GM18520 (cell line): ENCODE data around the gene ARNT2.

ENCODE experiments used
- ATAC-seq: cut with Tn5 transposase; IDR thresholded peaks from one replicate; pipeline ENCODE4 v1.9.1; 2021; ENCODE audit not compliant: unreplicated experiment

The ARNT2 gene

DNA sequence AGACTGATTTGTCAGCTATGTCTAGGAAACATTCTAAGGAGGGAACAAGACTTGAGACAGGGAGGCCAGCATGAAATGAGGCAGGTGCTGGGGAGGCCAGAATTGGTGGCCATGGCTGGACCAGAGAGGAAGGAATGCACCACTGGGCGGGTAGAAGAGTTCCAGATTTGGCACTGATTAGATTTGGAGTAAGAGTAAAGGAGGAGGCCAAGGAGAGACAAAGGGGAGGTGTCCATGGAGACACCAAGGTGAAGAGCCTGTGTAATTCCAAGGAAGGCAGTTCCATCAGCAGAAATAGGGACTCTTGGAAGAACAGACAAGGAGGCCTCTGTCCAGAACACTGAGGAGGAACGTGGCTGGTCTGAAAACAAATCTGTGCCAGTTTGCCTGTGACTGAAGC lies 1.8 kb downstream of the ARNT2 start:
- ATAC-seq: no peak

- ATAC-seq: no peak
Observed at GRCh38 chr15:80411788-80412288, 7.7 kb downstream of the ARNT2 start.

GRCh38 chr15:80414546-80415357 lies 10.6 kb downstream of the ARNT2 start:
- no peak for ATAC-seq

GRCh38 chr15:80415358-80415670 lies 11.1 kb downstream of the ARNT2 start:
- ATAC-seq: no peak

- ATAC-seq: no peak
Observed at GRCh38 chr15:80416702-80417101, 12.5 kb downstream of the ARNT2 start.

GRCh38 chr15:80418892-80419537 lies 14.8 kb downstream of the ARNT2 start:
- no peak for ATAC-seq

DNA sequence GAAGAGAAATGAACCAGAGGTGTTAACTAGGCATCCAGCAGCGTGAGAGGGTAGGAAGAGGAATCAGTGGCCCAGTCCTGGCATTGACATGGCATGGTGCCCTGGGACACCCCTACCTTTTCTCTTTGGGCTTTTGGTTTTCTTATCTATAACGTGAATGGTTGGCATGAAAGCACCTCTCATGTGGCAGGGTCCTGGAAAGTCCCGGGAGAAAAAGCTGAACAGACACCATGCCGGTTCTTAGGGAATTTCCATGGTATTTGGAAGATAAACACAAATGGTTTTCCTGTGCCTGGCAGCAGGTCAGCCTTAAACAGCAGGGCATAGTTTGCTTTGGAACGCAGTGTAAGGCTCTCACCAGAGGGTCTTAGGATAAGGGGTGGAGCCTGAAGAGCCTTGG lies 15.4 kb downstream of the ARNT2 start:
- no peak for ATAC-seq

GRCh38 chr15:80420658-80421057 lies 16.5 kb downstream of the ARNT2 start:
- ATAC-seq: no peak

DNA sequence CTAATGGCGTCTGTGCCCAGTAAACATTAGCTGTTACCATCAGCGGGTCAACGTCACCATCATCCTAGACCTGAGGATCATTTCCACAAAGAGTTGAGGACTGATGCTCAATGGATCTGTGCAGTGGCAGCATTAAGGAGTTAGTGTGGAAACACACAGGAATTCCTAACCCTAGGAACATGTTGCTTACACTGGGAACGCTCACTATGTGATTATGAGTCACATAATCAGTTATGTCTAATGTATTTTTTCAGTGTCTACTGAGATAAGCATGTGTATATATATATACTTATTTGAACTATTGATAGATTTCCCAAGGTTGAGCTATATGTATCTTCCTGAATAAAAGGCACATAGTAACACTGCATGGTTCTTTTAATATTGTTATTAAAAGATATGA lies 19.0 kb downstream of the ARNT2 start:
- ATAC-seq: no peak

DNA sequence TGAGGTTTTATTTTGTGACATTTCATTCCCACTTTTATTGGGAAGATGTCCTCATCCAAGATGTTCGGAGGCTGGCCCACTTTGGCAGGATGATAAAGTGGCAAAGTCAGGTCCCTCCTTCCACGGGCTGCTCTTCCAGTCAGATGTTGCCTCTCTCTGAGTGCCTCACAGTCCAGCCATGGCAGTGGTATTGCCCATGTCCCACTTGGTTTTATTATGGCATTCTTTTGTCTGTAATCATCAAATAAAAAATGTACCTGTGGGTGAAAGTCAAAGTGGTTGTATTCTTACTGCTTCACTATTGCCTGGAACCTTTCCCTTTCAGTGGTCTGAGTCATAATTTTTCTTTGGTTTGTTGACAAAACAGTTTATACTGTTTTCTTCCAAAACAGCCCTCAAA lies 20.2 kb downstream of the ARNT2 start:
- no peak for ATAC-seq

DNA sequence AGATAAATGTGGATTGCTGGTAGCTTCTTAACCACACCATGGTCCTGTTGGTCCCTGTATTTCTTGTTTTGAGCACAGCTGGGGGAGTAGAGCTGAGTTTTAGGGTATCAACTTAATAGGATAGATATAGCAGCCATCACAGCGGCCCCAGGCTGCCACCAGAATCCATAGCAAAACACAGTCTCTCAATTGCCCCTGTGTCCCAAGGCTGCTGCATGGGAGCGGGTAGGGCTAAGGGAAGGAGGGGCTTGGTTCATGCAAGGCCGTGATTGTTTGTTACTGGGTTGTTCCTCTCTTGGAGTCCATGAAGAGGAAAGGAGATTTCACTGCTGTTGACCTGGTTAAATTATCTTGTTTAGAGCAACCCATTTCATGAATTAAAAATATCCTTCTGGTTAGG lies 22.1 kb downstream of the ARNT2 start:
- no peak for ATAC-seq

- no peak for ATAC-seq
Observed at GRCh38 chr15:80429964-80430363, 25.8 kb downstream of the ARNT2 start.

- ATAC-seq: no peak
Observed at GRCh38 chr15:80431635-80432344, 27.6 kb downstream of the ARNT2 start.

DNA sequence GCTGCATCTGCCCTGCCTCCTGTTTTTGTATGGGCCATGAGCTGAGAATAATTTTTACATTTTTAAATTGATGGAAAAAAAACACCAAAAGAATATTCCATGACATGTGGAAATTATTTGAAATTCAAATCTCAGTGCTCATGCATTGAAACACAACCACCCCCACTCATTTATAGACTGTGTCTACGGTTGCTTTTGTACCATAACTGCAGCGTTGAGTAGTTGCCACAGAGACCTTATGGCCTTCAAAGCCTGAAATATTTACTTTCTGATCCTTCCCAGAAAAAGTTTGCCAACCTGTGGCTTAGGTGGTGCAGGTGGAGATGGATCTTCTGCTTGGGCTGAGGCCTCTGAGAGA lies 28.1 kb downstream of the ARNT2 start:
- no peak for ATAC-seq

- ATAC-seq: no peak
Observed at GRCh38 chr15:80433836-80434235, 29.7 kb downstream of the ARNT2 start.

DNA sequence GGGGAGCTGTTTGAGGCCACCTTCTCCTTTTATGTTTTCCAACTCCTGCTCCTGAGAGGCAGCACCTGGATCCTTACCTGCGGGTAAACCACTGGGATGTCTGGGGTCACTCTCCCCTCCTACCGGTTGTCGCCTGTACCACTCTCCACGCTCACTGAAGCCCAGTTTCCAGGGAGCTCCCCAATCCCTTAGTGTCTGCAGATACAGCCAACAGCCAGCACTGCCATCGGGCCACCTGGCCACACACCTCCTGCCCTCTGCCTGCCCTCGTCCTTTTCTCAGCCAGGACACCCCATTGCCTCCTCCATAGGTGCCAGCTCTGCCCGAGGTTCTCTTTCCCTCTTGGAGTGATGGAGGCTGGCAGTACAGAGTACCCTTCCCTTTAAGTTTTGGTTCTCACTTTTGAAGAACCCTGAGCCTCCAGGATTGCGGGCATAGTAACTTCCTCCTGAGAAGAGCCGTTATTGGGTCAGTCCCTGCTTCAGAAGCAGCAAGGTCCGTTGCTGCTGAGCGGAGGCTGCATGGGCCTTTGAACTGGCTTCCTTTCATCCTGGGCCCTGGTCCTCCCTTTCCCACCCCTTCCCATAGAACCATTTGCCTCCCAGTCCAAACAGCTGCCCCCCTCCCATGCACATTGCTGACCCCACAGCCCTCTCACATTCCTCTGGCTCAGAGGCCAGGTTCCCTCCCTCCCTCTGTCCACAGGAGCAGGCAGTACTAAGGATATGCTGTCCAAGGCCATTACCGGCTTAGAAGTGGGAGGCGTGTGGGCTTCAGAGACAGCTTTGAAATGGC lies 30.9 kb downstream of the ARNT2 start:
- ATAC-seq: no peak

DNA sequence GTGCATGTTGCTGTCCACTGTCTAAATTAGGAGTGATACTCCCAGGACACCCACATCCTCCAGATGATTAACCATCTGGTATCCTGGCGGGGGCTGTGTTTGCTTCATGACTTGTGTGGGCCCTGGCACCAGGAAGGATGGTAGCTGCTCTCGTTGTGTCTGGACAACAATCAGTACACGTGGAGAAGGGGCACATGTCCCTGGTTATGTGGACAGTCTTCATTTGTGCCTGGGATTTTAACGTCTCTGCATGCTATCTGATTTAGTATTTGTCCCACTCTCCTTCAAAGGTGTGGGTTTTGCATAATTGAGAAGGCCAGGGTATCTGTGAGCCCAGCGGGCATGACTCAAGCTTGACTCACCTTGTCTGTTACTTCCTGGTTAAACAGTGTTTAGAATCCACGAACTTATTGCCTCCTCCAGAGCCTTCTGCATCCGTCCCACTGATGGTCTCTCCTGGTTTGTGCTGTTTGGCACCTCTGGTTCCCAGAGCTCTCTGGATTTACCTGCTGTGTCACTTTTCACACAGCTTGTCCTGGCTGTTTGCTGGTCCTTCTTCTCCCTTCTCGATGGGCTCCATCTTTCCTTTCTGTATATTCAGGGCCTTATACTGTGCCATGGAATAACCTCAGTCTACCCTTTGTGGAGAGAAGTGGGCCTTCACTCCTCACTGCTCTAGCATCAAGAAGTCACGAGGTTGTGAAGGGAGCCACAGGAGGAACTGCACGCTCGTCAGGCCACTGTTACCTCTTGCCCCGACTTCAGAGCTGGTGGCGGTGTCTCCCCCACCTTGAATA lies 32.5 kb downstream of the ARNT2 start:
- no peak for ATAC-seq

DNA sequence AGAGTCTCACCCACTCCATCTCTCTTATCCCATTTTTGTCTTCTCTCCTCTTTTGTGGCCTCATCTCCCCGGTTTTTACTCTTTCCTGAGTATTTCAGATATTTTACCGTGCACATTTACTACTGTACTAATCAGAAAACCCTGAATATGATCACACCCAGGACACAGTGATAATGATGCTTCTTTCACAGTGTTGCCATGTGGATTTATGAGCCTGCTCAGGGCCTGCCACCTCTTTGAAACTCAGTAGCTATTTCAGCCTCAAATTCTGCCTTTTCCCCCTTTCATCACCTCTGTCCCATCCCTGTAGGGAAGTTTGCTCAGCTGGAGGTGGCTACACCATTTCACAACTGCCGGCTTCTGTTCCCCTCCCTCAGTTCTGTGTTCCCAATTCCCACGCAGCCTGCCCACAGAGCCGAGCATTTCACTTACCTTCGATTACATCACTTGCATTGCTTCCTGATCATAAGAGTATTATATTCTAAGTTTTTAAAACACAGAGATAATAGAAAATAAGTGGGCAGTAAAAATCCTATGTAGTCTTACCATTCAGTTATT lies 33.2 kb downstream of the ARNT2 start:
- ATAC-seq: no peak

GRCh38 chr15:80439140-80439539 lies 35.0 kb downstream of the ARNT2 start:
- ATAC-seq: no peak

- ATAC-seq: no peak
Observed at GRCh38 chr15:80440024-80440423, 35.8 kb downstream of the ARNT2 start.
